Fibroblast of pulmonary artery (primary cell): ENCODE results near the gene FTCD.
"Not testable (repeated sequence)": the region's sequence is repeated elsewhere in the genome, so short reads cannot be mapped to it uniquely, and the experiment has no call there.

ENCODE experiments used
- DNase-seq: peaks from one replicate; pipeline ENCODE4 v3.0.0-alpha.2; 2010; ENCODE audit warnings: low read depth
- H3K4me3 ChIP-seq: replicated peaks from 2 replicates; pipeline ENCODE4 v1.5.1; 2011; ENCODE audit warnings: low read depth, mild to moderate bottlenecking, control low read depth, low read length, moderate library complexity
- CTCF ChIP-seq: IDR thresholded peaks from 2 replicates; pipeline ENCODE4 v1.5.1; 2011; ENCODE audit warnings: mild to moderate bottlenecking, control low read depth, low read length, inconsistent platforms; ENCODE audit errors: missing control alignments

FTCD gene

GRCh38 chr21:46181436-46181835, 26.1 kb upstream of the FTCD start:
- no peak for TF ChIP-seq CTCF
- no peak for DNase-seq
- no peak overlapping the region for H3K4me3 ChIP-seq

- DNase-seq, result no peak
- no peak overlapping the region for H3K4me3 ChIP-seq
- no peak for TF ChIP-seq CTCF
These were observed 25.5 kb upstream of the FTCD start for GRCh38 chr21:46180778-46181391.

- H3K4me3 ChIP-seq, result no peak overlapping the region
- no peak for TF ChIP-seq CTCF
- no peak for DNase-seq
These were observed 24.8 kb upstream of the FTCD start for GRCh38 chr21:46180079-46180722.

- no peak for TF ChIP-seq CTCF
- DNase-seq, result no peak
- H3K4me3 ChIP-seq, result no peak overlapping the region
These were observed 24.3 kb upstream of the FTCD start for GRCh38 chr21:46179708-46180078.

- no peak overlapping the region for H3K4me3 ChIP-seq
- DNase-seq, result no peak
- no peak for TF ChIP-seq CTCF
These were observed 23.6 kb upstream of the FTCD start for GRCh38 chr21:46178961-46179360.

GRCh38 chr21:46176443-46177129, 21.2 kb upstream of the FTCD start:
- not testable (repeated sequence) for H3K4me3 ChIP-seq

GRCh38 chr21:46173573-46173972, 18.2 kb upstream of the FTCD start:
- DNase-seq, result no peak
- TF ChIP-seq CTCF, result no peak
- H3K4me3 ChIP-seq, result no peak overlapping the region

More at GRCh38 chr21:46176443-46177129, 21.2 kb upstream of the FTCD start:
- DNase-seq, result not testable (repeated sequence)
